ENCODE results near the gene PLCB4. TPM values are rescaled to one million over a fixed set of nuclear protein-coding genes. Genes with fewer than 3 reads are reported as not detected.

The PLCB4 gene
- total RNA-seq, 1 experiment from 2014 or later = 10.1 TPM

GRCh38 chr20:9179193-9179802 lies 110.4 kb downstream of the PLCB4 start:
- H3T11ph ChIP-seq (ENCODE audit: low read length) = no peak overlapping the region
- no peak overlapping the region for H3K23ac ChIP-seq (ENCODE audit: insufficient read length, low read depth, low read length)
- H3K14ac ChIP-seq (ENCODE audit: insufficient read depth, low read length) = no peak overlapping the region
- no peak overlapping the region for H3K56ac ChIP-seq (ENCODE audit: insufficient read length, low read depth, low read length)
- H2AFZ ChIP-seq (ENCODE audit: low read length) = no peak overlapping the region
- TF ChIP-seq CTCF (conservative IDR thresholded peaks at IDR 0.05) = no peak
- no peaks in the 10 kb centered on the region for H4K20me1 ChIP-seq (ENCODE audit: control insufficient read depth, insufficient read depth, insufficient read length)
- no CpG with 5 or more reads among the region's 1 CpG for WGBS (ENCODE audit: extremely low coverage, insufficient read length, low lambda C conversion rate)
- no peak overlapping the region for H4K8ac ChIP-seq (replicated peaks; ENCODE audit: insufficient read length, low read depth, low read length)
- H2BK12ac ChIP-seq (ENCODE audit: insufficient read length, low read depth, low read length) = no peak overlapping the region
- Mint-ChIP-seq H3K27ac (peak overlapping the region in 1 of 3 experiments; percentile 70; a peak in 2 of 7 replicates), H3K27me3 (ENCODE audit: low read depth) (no peaks in the 10 kb centered on the region), H3K4me3 (no peak overlapping the region), H3K9me3 (no peaks in the 10 kb centered on the region), H3K36me3 (ENCODE audit: insufficient read depth in 1 of 3, low read depth in 3 of 3) (peaks cover 2 to 13% (median 4%) of the 10 kb centered on the region in 3 experiments; a peak in 6 of 7 replicates), H3K4me1 (peaks cover 31 to 34% of the 10 kb centered on the region in 2 experiments)
- H2BK20ac ChIP-seq (ENCODE audit: low read depth, low read length, poor library complexity, severe bottlenecking) = no peak overlapping the region
- no peak overlapping the region for H3K27ac ChIP-seq (ENCODE audit: insufficient read length, low read depth, low read length)
- H3K79me2 ChIP-seq (ENCODE audit: insufficient read depth, low read length) = no peaks in the 10 kb centered on the region; the same call in 1 of the 2 replicates
- no peak overlapping the region for H2AK5ac ChIP-seq (ENCODE audit: insufficient read length, low read length)
- H3K4me1 ChIP-seq (ENCODE audit: insufficient read depth, low read length) = peaks cover 8% of the 10 kb centered on the region
- no peak overlapping the region for H3K4me2 ChIP-seq (ENCODE audit: insufficient read depth, insufficient read length, low read length)
- H3K27me3 ChIP-seq (ENCODE audit: insufficient read depth, low read length) = no peaks in the 10 kb centered on the region
- DNase-seq = no peak
- no peak overlapping the region for H3K4ac ChIP-seq (ENCODE audit: low read depth, low read length)
- H2BK15ac ChIP-seq (ENCODE audit: low read depth, low read length) = no peak overlapping the region
- H3K9ac ChIP-seq (ENCODE audit: extremely low read depth, insufficient read length, low read length) = no peak overlapping the region
- H4K91ac ChIP-seq (ENCODE audit: insufficient read length, low read depth, low read length) = no peak overlapping the region
- H3K23me2 ChIP-seq (ENCODE audit: insufficient read length, low read depth, low read length, poor library complexity, severe bottlenecking) = no peaks in the 10 kb centered on the region
- H4K5ac ChIP-seq (ENCODE audit: insufficient read length, low read depth, low read length) = no peak overlapping the region
- no peak overlapping the region for H2BK5ac ChIP-seq (ENCODE audit: insufficient read length, low read length)
- no peaks in the 10 kb centered on the region for H3K79me1 ChIP-seq (ENCODE audit: insufficient read depth, low read depth, low read length, poor library complexity, severe bottlenecking)
- H2BK120ac ChIP-seq (ENCODE audit: low read depth, low read length, poor library complexity, severe bottlenecking) = no peak overlapping the region
- no peaks in the 10 kb centered on the region for H3K9me3 ChIP-seq (ENCODE audit: control insufficient read depth, low read depth, low read length)
- no peak overlapping the region for H3K18ac ChIP-seq (ENCODE audit: insufficient read length, low read depth, low read length)
